T-helper 22 cell (primary cell): ENCODE data around the gene SWAP70.

Source experiments
- DNase-seq: peaks from one replicate; pipeline ENCODE4 v3.0.0-alpha.2; 2020; ENCODE audit warnings: low read depth

The SWAP70 gene

GRCh38 chr11:9776203-9776602, 112.3 kb downstream of the SWAP70 start:
- no peak for DNase-seq

GRCh38 chr11:9777066-9777465, 113.2 kb downstream of the SWAP70 start:
- no peak for DNase-seq

GRCh38 chr11:9777525-9777924, 113.6 kb downstream of the SWAP70 start:
- DNase-seq = no peak

GRCh38 chr11:9780929-9781328, 117.1 kb downstream of the SWAP70 start:
- no peak for DNase-seq

GRCh38 chr11:9783986-9784385, 120.1 kb downstream of the SWAP70 start:
- DNase-seq = no peak

GRCh38 chr11:9784602-9785315, 120.9 kb downstream of the SWAP70 start:
- DNase-seq = no peak

- no peak for DNase-seq
These were observed 123.4 kb downstream of the SWAP70 start for GRCh38 chr11:9787260-9787659.

- DNase-seq = no peak
These were observed 124.2 kb downstream of the SWAP70 start for GRCh38 chr11:9787981-9788521.

- no peak for DNase-seq
These were observed 126.0 kb downstream of the SWAP70 start for GRCh38 chr11:9789910-9790309.

GRCh38 chr11:9790703-9791102, 126.8 kb downstream of the SWAP70 start:
- DNase-seq = no peak

- DNase-seq = no peak
These were observed 132.4 kb downstream of the SWAP70 start for GRCh38 chr11:9796266-9796665.

- no peak for DNase-seq
These were observed 133.0 kb downstream of the SWAP70 start for GRCh38 chr11:9796854-9797253.

- DNase-seq = no peak
These were observed 133.4 kb downstream of the SWAP70 start for GRCh38 chr11:9797300-9797699.

- no peak for DNase-seq
These were observed 136.0 kb downstream of the SWAP70 start for GRCh38 chr11:9799886-9800285.

- no peak for DNase-seq
These were observed 138.5 kb downstream of the SWAP70 start for GRCh38 chr11:9802291-9802861.
